H1 (cell line): Measurements from ENCODE around the gene PANX2. TPM values are rescaled to one million over a fixed set of nuclear protein-coding genes. Genes with fewer than 3 reads are reported as not detected.
A peak's percentile ranks its signal among the peaks of the same experiment; 100 is the strongest.

Experiments used
- CTCF ChIA-PET: fragments of 300-600 bp; sonication (Branson Sonifier 250); formaldehyde crosslinking; loops from one replicate; lab custom pipeline; 2021; ENCODE audit not compliant: partially characterized antibody; lab: Charles Lee
- POLR2A ChIA-PET: fragments of 300-600 bp; sonication (Branson Sonifier 250); formaldehyde crosslinking; loops from one replicate; lab custom pipeline; 2021; ENCODE audit warnings: inconsistent platforms; ENCODE audit not compliant: partially characterized antibody; lab: Charles Lee
- DNase-seq, 2 experiments: peaks; one replicate each; pipeline versions ENCODE4 v3.0.0 to v3.0.0-alpha.2; 2010 to 2022; ENCODE audit warnings: low spot score in 2 of 2, low read depth in 1 of 2, mixed read lengths in 1 of 2
- FAIRE-seq: peaks from 2 replicates; lab custom pipeline; 2011; peaks lifted over from hg19 to GRCh38; lab: Jason Lieb, UNC
- H2AFZ ChIP-seq: 2 replicates; pipeline ENCODE4 v1.8.1; 2012; ENCODE audit warnings: low read length, inconsistent platforms
- H2AK5ac ChIP-seq: 2 replicates; pipeline ENCODE4 v1.6.1; 2013; ENCODE audit warnings: low read depth, low read length
- H2BK120ac ChIP-seq: replicated peaks from 2 replicates; pipeline ENCODE3; 2013; ENCODE audit warnings: low read depth, low read length, inconsistent platforms
- H2BK12ac ChIP-seq: 2 replicates; pipeline ENCODE4 v1.6.1; 2013; ENCODE audit warnings: low read depth, low read length
- H2BK15ac ChIP-seq: 2 replicates; pipeline ENCODE4 v1.6.1; 2013; ENCODE audit warnings: low read length
- H2BK20ac ChIP-seq: 2 replicates; pipeline ENCODE4 v1.6.1; 2013; ENCODE audit warnings: low read length
- H2BK5ac ChIP-seq: 2 replicates; pipeline ENCODE4 v1.6.1; 2013; ENCODE audit warnings: low read depth, low read length
- H3K14ac ChIP-seq: 2 replicates; pipeline ENCODE4 v1.6.1; 2013; ENCODE audit warnings: inconsistent platforms; ENCODE audit not compliant: insufficient read length
- H3K18ac ChIP-seq: 2 replicates; pipeline ENCODE4 v1.6.1; 2013; ENCODE audit warnings: low read length; ENCODE audit errors: extremely low read depth
- H3K23ac ChIP-seq: 2 replicates; pipeline ENCODE4 v1.6.1; 2013; ENCODE audit warnings: inconsistent platforms; ENCODE audit not compliant: insufficient read length
- H3K23me2 ChIP-seq: 2 replicates; pipeline ENCODE4 v1.6.1; 2013; ENCODE audit warnings: low read depth, low read length
- H3K27ac ChIP-seq: 2 replicates; pipeline ENCODE4 v1.6.1; 2011; ENCODE audit warnings: low read depth, low read length, inconsistent platforms
- H3K27me3 ChIP-seq, 4 experiments: replicated peaks in 1 of 4; 1 replicate in 1 of 4; 2 replicates in 3 of 4; pipeline versions ENCODE4 v1.6.1 to v1.8.1; 2011 to 2013; ENCODE audit warnings: low read length in 3 of 4, mild to moderate bottlenecking in 3 of 4, inconsistent platforms in 2 of 4, mixed read lengths in 2 of 4, moderate library complexity in 1 of 4; ENCODE audit not compliant: control insufficient read depth in 3 of 4, insufficient read depth in 3 of 4; ENCODE audit errors: extremely low read depth in 1 of 4
- H3K36me3 ChIP-seq, 4 experiments: 2 replicates each; pipeline versions ENCODE4 v1.6.1 to v1.8.1; 2011 to 2013; ENCODE audit warnings: mild to moderate bottlenecking in 4 of 4, low read length in 3 of 4, moderate library complexity in 2 of 4, control low read depth in 1 of 4, inconsistent platforms in 1 of 4; ENCODE audit not compliant: insufficient read depth in 4 of 4, control insufficient read depth in 2 of 4
- H3K4ac ChIP-seq: replicated peaks from 2 replicates; pipeline ENCODE3; 2013; ENCODE audit warnings: low read length, low read depth, mixed read lengths, inconsistent platforms; ENCODE audit not compliant: insufficient read length
- H3K4me1 ChIP-seq, 4 experiments: replicated peaks in 1 of 4; 1 replicate in 1 of 4; 2 replicates in 3 of 4; pipeline versions ENCODE4 v1.6.1 to v1.8.1; 2011 to 2013; ENCODE audit warnings: low read length in 3 of 4, inconsistent platforms in 2 of 4, mixed read lengths in 1 of 4; ENCODE audit not compliant: insufficient read depth in 4 of 4, control insufficient read depth in 3 of 4
- H3K4me2 ChIP-seq, 2 experiments: 2 replicates each; pipeline versions ENCODE4 v1.6.1 to v1.8.1; 2011 to 2013; ENCODE audit warnings: low read depth in 2 of 2, low read length in 2 of 2, control low read depth in 1 of 2, inconsistent platforms in 1 of 2, mild to moderate bottlenecking in 1 of 2; ENCODE audit not compliant: insufficient read depth in 1 of 2
- H3K4me3 ChIP-seq, 4 experiments: fragments of 200-600, 300-600 bp in 1 of 4; sonication (generic), shearing (Covaris generic), sonication (Bioruptor Twin) in 1 of 4; 2 replicates each; pipeline versions ENCODE4 v1.5.1 to v1.8.1; 2011 to 2016; ENCODE audit warnings: low read length in 4 of 4, low read depth in 3 of 4, control low read depth in 2 of 4, inconsistent platforms in 2 of 4, mild to moderate bottlenecking in 2 of 4, mixed read lengths in 1 of 4, moderate library complexity in 1 of 4; ENCODE audit not compliant: insufficient read depth in 2 of 4; ENCODE audit errors: extremely low read depth in 1 of 4
- H3K56ac ChIP-seq: replicated peaks from 2 replicates; pipeline ENCODE3; 2013; ENCODE audit warnings: low read depth, mild to moderate bottlenecking, mixed read lengths, low read length, inconsistent platforms; ENCODE audit not compliant: insufficient read length
- H3K79me1 ChIP-seq: 2 replicates; pipeline ENCODE4 v1.6.1; 2013; ENCODE audit warnings: low read depth, low read length, control low read depth
- H3K79me2 ChIP-seq, 2 experiments: 2 replicates each; pipeline versions ENCODE4 v1.6.1 to v1.8.1; 2012 to 2013; ENCODE audit warnings: low read length in 2 of 2, mild to moderate bottlenecking in 2 of 2, inconsistent platforms in 1 of 2; ENCODE audit not compliant: insufficient read depth in 2 of 2, control insufficient read depth in 1 of 2
- H3K9ac ChIP-seq, 4 experiments: replicated peaks in 1 of 4; 1 replicate in 1 of 4; 2 replicates in 3 of 4; pipeline versions ENCODE4 v1.6.1 to v1.8.1; 2011 to 2013; ENCODE audit warnings: low read depth in 3 of 4, low read length in 3 of 4, control low read depth in 2 of 4, mild to moderate bottlenecking in 2 of 4, moderate library complexity in 2 of 4, inconsistent platforms in 1 of 4; ENCODE audit errors: extremely low read depth in 1 of 4
- H3K9me3 ChIP-seq, 2 experiments: 2 replicates each; pipeline versions ENCODE4 v1.6.1 to v1.8.1; 2012 to 2013; ENCODE audit warnings: mild to moderate bottlenecking in 2 of 2, moderate library complexity in 2 of 2, control low read depth in 1 of 2, inconsistent platforms in 1 of 2, low read depth in 1 of 2, low read length in 1 of 2, mixed read lengths in 1 of 2; ENCODE audit not compliant: insufficient read depth in 2 of 2
- H4K20me1 ChIP-seq, 2 experiments: replicated peaks in 1 of 2; 2 replicates each; pipeline versions ENCODE3 to v1.8.1; 2011 to 2013; ENCODE audit warnings: inconsistent platforms in 2 of 2, low read length in 2 of 2, mild to moderate bottlenecking in 1 of 2; ENCODE audit not compliant: insufficient read depth in 2 of 2, control insufficient read depth in 1 of 2
- H4K5ac ChIP-seq: 2 replicates; pipeline ENCODE4 v1.6.1; 2013; ENCODE audit warnings: low read length, low read depth, mixed read lengths, inconsistent platforms; ENCODE audit not compliant: insufficient read length
- H4K8ac ChIP-seq: 2 replicates; pipeline ENCODE4 v1.8.0; 2013; ENCODE audit warnings: mild to moderate bottlenecking, moderate library complexity, low read length, inconsistent platforms; ENCODE audit not compliant: insufficient read depth; ENCODE audit errors: extremely low read depth
- H4K91ac ChIP-seq: replicated peaks from 2 replicates; pipeline ENCODE3; 2013; ENCODE audit warnings: low read length, mixed read lengths, inconsistent platforms; ENCODE audit not compliant: insufficient read length
- BCL11A ChIP-seq, 2 experiments: IDR thresholded peaks; one replicate each; pipeline ENCODE4 v1.6.1; 2011; ENCODE audit warnings: low read depth in 2 of 2, low read length in 2 of 2, mild to moderate bottlenecking in 2 of 2
- GABPA ChIP-seq: IDR thresholded peaks from 2 replicates; pipeline ENCODE4 v1.6.1; 2011; ENCODE audit warnings: mild to moderate bottlenecking, low read length, moderate library complexity, borderline replicate concordance; ENCODE audit not compliant: insufficient read depth
- JUN ChIP-seq: IDR thresholded peaks from 2 replicates; pipeline ENCODE4 v1.6.1; 2011; ENCODE audit warnings: low read depth, mild to moderate bottlenecking, improper control_type of control experiment, low read length
- KDM1A ChIP-seq: fragments of 200-600, 300-600 bp; sonication (generic); IDR thresholded peaks from 2 replicates; pipeline ENCODE4 v1.7.1; 2016; ENCODE audit warnings: mild to moderate bottlenecking, low read length, borderline replicate concordance
- KDM4A ChIP-seq: IDR thresholded peaks from one replicate; pipeline ENCODE4 v1.7.1; 2012; ENCODE audit warnings: low read depth, mild to moderate bottlenecking, moderate library complexity, low read length, inconsistent platforms; ENCODE audit not compliant: severe bottlenecking
- RAD21 ChIP-seq, 2 experiments: IDR thresholded peaks in 1 of 2; conservative IDR thresholded peaks in 1 of 2; 2 replicates each; pipeline ENCODE4 v1.6.1; 2011; ENCODE audit warnings: low read depth in 2 of 2, low read length in 2 of 2, improper control_type of control experiment in 1 of 2, inconsistent platforms in 1 of 2, mild to moderate bottlenecking in 1 of 2, moderate library complexity in 1 of 2
- SIRT6 ChIP-seq: IDR thresholded peaks from one replicate; pipeline ENCODE4 v1.7.1; 2012; ENCODE audit warnings: low read length, inconsistent platforms
- YY1 ChIP-seq: IDR thresholded peaks from 2 replicates; pipeline ENCODE4 v1.6.1; 2011; ENCODE audit warnings: low read depth, mild to moderate bottlenecking, low read length
- WGBS, 2 experiments: shearing (Covaris generic) in 1 of 2; methylation state at CpG; one replicate each; pipeline versions ENCODE4 v1.1.6 to v1.1.7; 2013 to 2015; ENCODE audit warnings: low lambda C conversion rate in 2 of 2, mixed read lengths in 2 of 2, inconsistent platforms in 1 of 2, low coverage in 1 of 2, missing lambda C conversion rate in 1 of 2; ENCODE audit not compliant: insufficient replicate concordance in 2 of 2, insufficient coverage in 1 of 2, insufficient read length in 1 of 2; ENCODE audit errors: extremely low coverage in 1 of 2, missing lambda C conversion rate in 1 of 2; 5-methylcytosine and 5-hydroxymethylcytosine counted together
- polyA plus RNA-seq, 7 experiments: library from polyadenylated mRNA; depleted of rRNA in 3 of 7; stranded (reverse) in 5 of 7; unstranded in 2 of 7; fragments of >200 nt in 5 of 7; fragments of 200-250 nt in 2 of 7; gene quantifications; 1 replicate in 5 of 7; 2 replicates in 1 of 7; 4 replicates in 1 of 7; pipeline versions ENCODE4 v1.2.1 to v1.2.3, GENCODE V29; 2011 to 2013; ENCODE audit warnings: missing spikeins in 2 of 7, mixed read lengths in 2 of 7
- total RNA-seq: library from RNA; stranded (reverse); fragmentation: NEBNext Ultra II Directional; extraction: Animal tissue kit (Norgen Biotek cat#: 25700); gene quantifications from 2 replicates; pipeline ENCODE4 v1.2.1, GENCODE V29; 2021
- TF ChIP-seq, protein P1 (sequence below): IDR thresholded peaks from 2 replicates; pipeline ENCODE4 v1.6.1; 2011; ENCODE audit warnings: low read length, improper control_type of control experiment

The PANX2 gene
- total and polyA plus RNA-seq, 2 of the 8 experiments (the other 6 are each of a cell fraction or from before 2014, with no cell fraction given), result 3.5 to 5.0 TPM

DNA sequence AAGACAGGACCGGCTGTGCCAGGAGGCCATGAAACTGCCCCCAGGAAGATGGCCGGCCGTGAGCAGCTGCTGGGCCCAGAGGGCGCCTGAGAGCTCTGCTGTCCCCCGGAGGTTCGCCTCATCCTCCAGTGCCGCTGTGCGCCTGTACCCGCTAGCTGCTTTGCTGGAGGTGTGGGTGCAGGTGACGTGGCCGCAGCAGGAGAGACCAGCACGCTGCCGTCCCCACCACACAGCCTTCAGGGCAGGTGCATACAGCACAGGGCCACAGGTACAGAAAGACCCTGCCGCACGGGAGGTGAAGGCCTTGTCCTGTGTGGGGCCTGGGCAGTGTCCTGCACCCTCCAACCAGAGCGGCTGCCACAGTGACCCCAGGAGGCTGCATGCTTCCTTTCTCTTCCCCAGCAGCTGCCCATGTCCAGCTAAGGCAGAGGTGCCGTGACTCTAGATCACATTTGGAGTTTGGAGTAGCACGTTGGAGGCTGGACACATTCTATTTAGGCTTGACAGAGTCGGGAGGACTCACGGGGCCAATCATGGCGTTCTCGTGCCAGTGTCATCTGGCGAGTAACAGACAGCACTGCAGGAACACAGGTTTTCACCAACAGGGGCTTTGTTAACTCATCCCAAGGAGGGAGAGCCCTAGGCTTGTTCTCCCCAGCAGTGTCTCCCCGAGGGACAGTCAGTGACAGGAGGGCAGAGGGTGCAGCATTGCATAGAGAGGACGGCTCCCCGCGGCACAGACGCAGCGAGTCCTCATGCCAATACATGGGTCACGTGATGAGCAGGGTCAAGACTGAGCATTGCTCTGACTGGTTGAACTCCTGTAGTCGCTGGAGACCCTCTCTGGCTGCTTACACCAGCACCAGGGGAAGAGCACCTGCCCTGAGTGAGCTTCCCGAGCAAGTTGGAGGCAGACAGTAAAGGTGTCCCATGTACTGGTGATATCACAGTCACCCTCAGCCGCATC, 18.7 kb upstream of the PANX2 start:
- ChIA-PET POLR2A (no interaction called here), CTCF (interaction anchor here (0.5 to 9.4 kb wide), 9 partner anchors 9 to 329 kb away, joined by 4 to 83 read pairs (median 5); no protein-coding TSS in a partner anchor)
- H2BK20ac ChIP-seq, result no peak overlapping the region
- FAIRE-seq (no peak), DNase-seq (peak in 1 of 2 experiments; percentile 57)
- H3K56ac ChIP-seq, result no peak overlapping the region
- H2BK5ac ChIP-seq, result no peak overlapping the region
- no peak overlapping the region for H3K4me2 ChIP-seq
- H3K23ac ChIP-seq, result no peak overlapping the region
- no peaks in the 10 kb centered on the region for H3K79me2 ChIP-seq
- no peak overlapping the region for H2BK120ac ChIP-seq
- no peaks in the 10 kb centered on the region for H3K36me3 ChIP-seq
- peak overlapping the region; percentile 80 for H4K8ac ChIP-seq
- no peak overlapping the region for H2BK15ac ChIP-seq
- H3K23me2 ChIP-seq, result no peaks in the 10 kb centered on the region
- H3K9me3 ChIP-seq, result no peaks in the 10 kb centered on the region
- H2AFZ ChIP-seq, result no peak overlapping the region
- peaks cover 0 to 2% of the 10 kb centered on the region in 2 experiments for H4K20me1 ChIP-seq
- H3K18ac ChIP-seq, result no peak overlapping the region
- H4K91ac ChIP-seq, result no peak overlapping the region
- H4K5ac ChIP-seq, result no peak overlapping the region
- H3K4me3 ChIP-seq, result no peak overlapping the region
- no peak overlapping the region for H3K4ac ChIP-seq
- H3K9ac ChIP-seq, result no peak overlapping the region
- peaks cover 0 to 4% (median 0%) of the 10 kb centered on the region in 4 experiments; a peak in 1 of 7 replicates for H3K4me1 ChIP-seq
- no peak overlapping the region; the same call in 1 of the 2 replicates for H2BK12ac ChIP-seq
- no peak overlapping the region for H3K27ac ChIP-seq
- H2AK5ac ChIP-seq, result no peak overlapping the region
- no peaks in the 10 kb centered on the region for H3K79me1 ChIP-seq
- H3K27me3 ChIP-seq, result peaks cover 0 to 8% (median under 1%) of the 10 kb centered on the region in 4 experiments; a peak in 2 of 7 replicates
- no peak overlapping the region for H3K14ac ChIP-seq
- WGBS, 2 experiments, result 82% methylated on average over 29 of the region's 33 CpGs; no CpG with 5 or more reads in 1 of the 2 experiments
- TF ChIP-seq JUN, result no peak
- TF ChIP-seq RAD21 (IDR thresholded peaks at IDR 0.05 in 1 of 2, conservative IDR thresholded peaks at IDR 0.05 in 1 of 2; ENCODE audit: low read depth in 2 of 2, low read length in 2 of 2), result peak in 1 of 2 experiments; percentile 34; a peak in 2 of 4 replicates
- no peak for TF ChIP-seq SIRT6
- TF ChIP-seq KDM1A, result no peak
- TF ChIP-seq BCL11A (IDR thresholded peaks at IDR 0.05; ENCODE audit: low read depth in 2 of 2, low read length in 2 of 2), result no peak
- TF ChIP-seq GABPA, result peak; percentile 57; the same call in 1 of the 2 replicates
- TF ChIP-seq KDM4A, result no peak
- TF ChIP-seq, protein P1, sequence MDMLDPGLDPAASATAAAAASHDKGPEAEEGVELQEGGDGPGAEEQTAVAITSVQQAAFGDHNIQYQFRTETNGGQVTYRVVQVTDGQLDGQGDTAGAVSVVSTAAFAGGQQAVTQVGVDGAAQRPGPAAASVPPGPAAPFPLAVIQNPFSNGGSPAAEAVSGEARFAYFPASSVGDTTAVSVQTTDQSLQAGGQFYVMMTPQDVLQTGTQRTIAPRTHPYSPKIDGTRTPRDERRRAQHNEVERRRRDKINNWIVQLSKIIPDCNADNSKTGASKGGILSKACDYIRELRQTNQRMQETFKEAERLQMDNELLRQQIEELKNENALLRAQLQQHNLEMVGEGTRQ, result no peak
- TF ChIP-seq YY1, result peak; percentile 64; the same call in 1 of the 2 replicates
